Left lung (tissue), 10 donors: ENCODE results near the gene MTIF3. TPM values are rescaled to one million over a fixed set of nuclear protein-coding genes. Genes with fewer than 3 reads are reported as not detected.

Experiments
- ATAC-seq: fragments of 200-7000 bp; cut with Tn5 transposase; one replicate; pipeline ENCODE4 v1.9.1; 2020; ENCODE audit warnings: moderate library complexity
- DNase-seq, 4 donors: peaks; one replicate each; pipeline ENCODE4 v3.0.0-alpha.2; 2013 to 2020
- H3K27ac ChIP-seq, 2 donors: fragments of 200-600 bp; sonication (generic) in 1 of 2; one replicate each; pipeline versions ENCODE4 v1.5.0 to v1.8.0; 2020 to 2021
- H3K27me3 ChIP-seq, 2 donors: fragments of 200-600 bp; sonication (generic) in 1 of 2; one replicate each; pipeline versions ENCODE4 v1.5.0 to v1.8.0; 2020 to 2021
- H3K36me3 ChIP-seq, 2 donors: fragments of 200-600 bp; sonication (generic) in 1 of 2; one replicate each; pipeline versions ENCODE4 v1.5.0 to v1.8.0; 2020 to 2021
- H3K4me1 ChIP-seq, 2 donors: fragments of 200-600 bp; one replicate each; pipeline ENCODE4 v1.8.0; 2021
- H3K4me3 ChIP-seq, 2 donors: fragments of 200-600 bp; sonication (generic) in 1 of 2; one replicate each; pipeline versions ENCODE4 v1.5.0 to v1.8.0; 2020 to 2021; ENCODE audit warnings: mild to moderate bottlenecking in 1 of 2
- H3K9me3 ChIP-seq, 2 donors: fragments of 200-600 bp; sonication (generic) in 1 of 2; one replicate each; pipeline versions ENCODE4 v1.5.0 to v1.8.0; 2020 to 2021
- CTCF ChIP-seq, 2 donors: fragments of 200-600 bp; sonication (generic) in 1 of 2; IDR thresholded peaks; one replicate each; pipeline versions ENCODE4 v1.5.0 to v1.8.0; 2021; ENCODE audit warnings: antibody characterized with exemption in 2 of 2
- intact Hi-C, 2 donors: fragments of 100-400 bp; cut with DNase I; formaldehyde crosslinking; loops; one replicate each; pipeline versions ENCODE4 v1.11.2 to v1.14.2; 2022
- polyA plus RNA-seq, 6 donors: library from polyadenylated mRNA; unstranded; fragments of 120-200 nt; gene quantifications; one replicate each; pipeline ENCODE4 v1.2.1, GENCODE V29; 2013; ENCODE audit not compliant: insufficient read length in 6 of 6
- total RNA-seq, 2 donors: library from RNA; stranded (reverse); fragmentation: NEBNext Ultra II Directional; extraction: Animal tissue kit (Norgen Biotek cat#: 25700); gene quantifications; one replicate each; pipeline ENCODE4 v1.2.1, GENCODE V29; 2021
- donor health status: DM: no; HTN: yes; CAD: no.
- donor health status: DM: no; HTN: no; CAD: no.

MTIF3 gene
- total and polyA plus RNA-seq, 8 donors = 43.4 to 70.0 (median 66.5) TPM

GRCh38 chr13:27463500-27463899 lies 13.1 kb upstream of the MTIF3 start:
- peaks cover 0 to 3% of the 10 kb centered on the region in 2 donors for H3K4me1 ChIP-seq

DNA sequence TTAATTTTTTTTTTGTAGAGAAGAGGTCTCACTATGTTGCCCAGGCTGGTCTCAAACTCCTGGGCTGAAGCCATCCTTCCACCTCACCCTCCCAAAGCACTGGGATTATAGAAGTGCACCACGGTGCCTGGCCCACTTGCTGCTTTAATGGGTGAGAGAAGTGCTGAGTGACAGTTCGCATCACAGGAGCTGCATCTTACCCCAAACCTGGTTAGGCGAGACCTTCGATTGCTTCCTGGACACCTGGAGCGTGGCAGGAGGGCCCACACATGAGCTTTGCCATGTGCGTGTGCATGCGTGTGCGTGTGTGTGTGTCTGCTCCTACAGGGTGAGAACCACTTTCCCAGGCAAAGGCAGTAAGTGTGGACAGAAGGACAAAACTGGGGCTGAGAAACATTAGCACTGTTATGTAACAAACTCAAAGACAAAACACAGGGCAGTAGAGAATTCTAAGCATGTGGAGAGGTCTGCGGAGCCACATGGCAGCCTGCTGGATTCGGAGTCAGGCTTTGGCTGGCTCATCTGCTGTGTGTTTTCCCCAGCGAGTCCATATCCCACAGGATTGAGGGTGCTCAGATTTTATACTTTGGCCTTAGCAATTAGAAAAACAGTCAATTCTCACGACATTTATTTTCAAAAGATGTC lies 11.7 kb upstream of the MTIF3 start:
- ATAC-seq (no peak), DNase-seq (no peak)
- Histone ChIP-seq H3K4me3 (no peak overlapping the region), H3K36me3 (no peaks in the 10 kb centered on the region), H3K4me1 (peaks cover 0 to 3% of the 10 kb centered on the region in 2 donors), H3K27me3 (no peaks in the 10 kb centered on the region), H3K9me3 (no peaks in the 10 kb centered on the region), H3K27ac (no peak overlapping the region)
- TF ChIP-seq CTCF (IDR thresholded peaks at IDR 0.05) = no peak
- intact Hi-C loops = no loop called here

More at GRCh38 chr13:27463500-27463899, 13.1 kb upstream of the MTIF3 start:
- intact Hi-C loops = no loop called here
- Histone ChIP-seq H3K4me3 (no peak overlapping the region), H3K36me3 (no peaks in the 10 kb centered on the region), H3K9me3 (no peaks in the 10 kb centered on the region), H3K27me3 (no peaks in the 10 kb centered on the region), H3K27ac (no peak overlapping the region)
- no peak for TF ChIP-seq CTCF (IDR thresholded peaks at IDR 0.05)
- no peak for DNase-seq
- no peak for ATAC-seq

GRCh38 chr13:27455331-27455855 lies 5.0 kb upstream of the MTIF3 start:
- Histone ChIP-seq H3K36me3 (no peaks in the 10 kb centered on the region), H3K4me3 (peak overlapping the region in 1 of 2 donors; percentile 29), H3K9me3 (no peaks in the 10 kb centered on the region), H3K27ac (peak overlapping the region in 1 of 2 donors; percentile 28), H3K4me1 (peaks cover 0 to 19% of the 10 kb centered on the region in 2 donors), H3K27me3 (no peaks in the 10 kb centered on the region)
- intact Hi-C loops = no loop called here
- ATAC-seq (no peak), DNase-seq (no peak)
- TF ChIP-seq CTCF (IDR thresholded peaks at IDR 0.05) = no peak

DNA sequence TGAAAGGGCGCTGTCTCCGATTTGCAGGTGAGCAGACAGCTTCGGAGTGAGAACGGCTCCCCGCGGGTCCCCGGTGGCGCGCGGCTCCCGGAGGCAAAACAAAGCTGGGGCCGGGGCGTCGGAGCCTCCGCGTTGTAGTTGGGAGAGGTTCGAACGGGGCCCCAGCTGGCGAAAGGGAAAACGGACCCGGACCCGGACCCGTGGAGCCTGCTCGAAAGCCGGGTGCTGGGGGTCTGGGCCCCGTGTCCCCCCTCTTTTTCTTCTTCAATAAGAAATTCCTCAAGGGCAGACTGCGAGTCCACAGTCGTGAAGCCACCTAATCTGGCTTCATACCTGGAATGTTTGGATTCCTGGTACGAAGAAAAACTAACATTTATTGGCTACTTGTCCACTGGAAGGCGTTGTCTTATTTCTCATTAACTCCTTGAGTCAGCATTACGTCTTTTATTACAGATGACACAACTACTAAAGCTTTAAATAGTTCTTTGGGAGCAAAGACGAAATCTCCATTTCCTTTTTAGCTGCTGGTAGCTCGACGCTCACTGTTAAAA lies 632 bp upstream of the MTIF3 start:
- intact Hi-C loops = no loop called here
- ATAC-seq = peak; percentile 41
- H3K27ac ChIP-seq = peak overlapping the region; percentile 96 to 97
- peak overlapping the region; percentile 63 to 70 for H3K4me3 ChIP-seq
- H3K4me1 ChIP-seq = peaks cover 13 to 52% of the 10 kb centered on the region in 2 donors
- peak; percentile 38 to 84 (median 50) for DNase-seq
- H3K27me3 ChIP-seq = no peaks in the 10 kb centered on the region
- H3K36me3 ChIP-seq = no peaks in the 10 kb centered on the region
- H3K9me3 ChIP-seq = no peaks in the 10 kb centered on the region
- no peak for TF ChIP-seq CTCF (IDR thresholded peaks at IDR 0.05)

- Histone ChIP-seq H3K4me3 (peak overlapping the region; percentile 63 to 70), H3K27ac (peak overlapping the region; percentile 96 to 97), H3K4me1 (peaks cover 13 to 42% of the 10 kb centered on the region in 2 donors), H3K9me3 (no peaks in the 10 kb centered on the region), H3K27me3 (no peaks in the 10 kb centered on the region), H3K36me3 (peaks cover 0 to 5% of the 10 kb centered on the region in 2 donors)
- no peak for TF ChIP-seq CTCF (IDR thresholded peaks at IDR 0.05)
- DNase-seq (no peak), ATAC-seq (no peak)
- intact Hi-C loops = no loop called here
Observed at GRCh38 chr13:27449081-27449603, 1.2 kb downstream of the MTIF3 start.
